Fibroblast of peridontal ligament (primary cell): ENCODE results near the gene HOXA11.

Experiments
- DNase-seq: peaks from one replicate; pipeline ENCODE4 v3.0.0-alpha.2; 2010; ENCODE audit errors: extremely low read depth

The HOXA11 gene

GRCh38 chr7:27185013-27185853, at the start of gene HOXA11:
HOXA11 (minus strand) TSS chr7:27185232; CDS start chr7:27185144, 88 bp downstream.
- no peak for DNase-seq

- DNase-seq, result no peak
Observed at GRCh38 chr7:27229448-27229847, 44.4 kb upstream of the HOXA11 start.

- no peak for DNase-seq
Observed at GRCh38 chr7:27224983-27225934, 40.2 kb upstream of the HOXA11 start.

GRCh38 chr7:27223941-27224575, 39.0 kb upstream of the HOXA11 start:
- no peak for DNase-seq

- no peak for DNase-seq
Observed at GRCh38 chr7:27221201-27221797, 36.3 kb upstream of the HOXA11 start.

- DNase-seq, result no peak
Observed at GRCh38 chr7:27220440-27220955, 35.5 kb upstream of the HOXA11 start.

- DNase-seq, result no peak
Observed at GRCh38 chr7:27219821-27220220, 34.8 kb upstream of the HOXA11 start.

GRCh38 chr7:27217951-27218350, 32.9 kb upstream of the HOXA11 start:
- DNase-seq, result no peak

GRCh38 chr7:27215356-27215755, 30.3 kb upstream of the HOXA11 start:
- DNase-seq, result no peak

GRCh38 chr7:27214239-27214950, 29.4 kb upstream of the HOXA11 start:
- no peak for DNase-seq

GRCh38 chr7:27213433-27214238, 28.6 kb upstream of the HOXA11 start:
- no peak for DNase-seq

GRCh38 chr7:27212497-27213432, 27.7 kb upstream of the HOXA11 start:
- DNase-seq, result no peak

GRCh38 chr7:27211764-27212204, 26.8 kb upstream of the HOXA11 start:
- no peak for DNase-seq

- DNase-seq, result no peak
Observed at GRCh38 chr7:27211084-27211446, 26.0 kb upstream of the HOXA11 start.

- peak; percentile 25 for DNase-seq
Observed at GRCh38 chr7:27210441-27211083, 25.5 kb upstream of the HOXA11 start.

GRCh38 chr7:27209933-27210440, 25.0 kb upstream of the HOXA11 start:
- no peak for DNase-seq

- no peak for DNase-seq
Observed at GRCh38 chr7:27208998-27209397, 24.0 kb upstream of the HOXA11 start.

- DNase-seq, result no peak
Observed at GRCh38 chr7:27207348-27207985, 22.4 kb upstream of the HOXA11 start.
